ENCODE measurements around the gene RIMBP2. TPM values are rescaled to one million over a fixed set of nuclear protein-coding genes. Genes with fewer than 3 reads are reported as not detected.
A peak's percentile ranks its signal among the peaks of the same experiment; 100 is the strongest.

RIMBP2 gene
- total RNA-seq, 4 donors from 2014 or later: 0.83 to 1.8 (median 1.4) TPM

DNA sequence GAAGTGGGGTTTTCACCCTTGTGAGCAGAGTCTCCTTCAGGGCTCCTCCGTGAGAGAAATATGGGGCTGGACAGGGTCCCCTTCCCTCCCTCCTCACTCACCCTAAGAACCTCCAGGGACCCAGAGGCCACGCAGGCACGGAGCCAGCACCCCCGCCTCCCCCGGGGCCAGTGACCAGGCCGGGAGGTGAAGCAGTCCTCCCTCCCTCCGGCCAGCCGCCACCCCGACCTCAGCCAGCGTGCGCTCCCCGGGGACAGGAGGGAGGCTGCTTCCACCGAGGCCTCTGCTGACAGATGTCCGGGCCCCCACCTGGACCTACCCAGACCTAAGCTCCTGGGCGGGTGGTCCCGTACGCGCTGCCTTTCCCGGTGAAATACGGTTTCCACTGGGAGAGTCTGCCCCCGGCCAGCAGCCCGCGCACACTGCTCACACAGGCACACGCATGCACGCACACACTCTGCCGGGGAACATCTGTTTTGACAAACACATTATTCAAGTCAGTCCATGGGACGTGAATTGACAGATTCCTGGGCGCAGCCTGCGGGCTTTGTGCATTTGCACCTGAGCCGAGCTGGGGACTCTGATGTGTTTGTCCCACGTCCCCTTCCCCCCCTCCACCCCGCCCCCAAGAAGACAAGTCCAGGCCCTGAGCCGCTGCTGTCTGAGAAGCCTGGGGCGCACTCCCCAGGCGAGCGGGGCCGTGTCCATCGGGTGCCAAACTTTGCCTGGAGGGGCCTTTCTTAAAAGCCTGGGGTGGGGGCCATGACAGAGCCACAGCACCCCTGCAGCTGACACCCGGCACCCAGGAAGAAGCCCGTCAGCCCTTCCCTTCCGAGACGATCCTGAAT lies 725 bp downstream of the RIMBP2 start:
- no peak for TF ChIP-seq POLR2A (IDR thresholded peaks at IDR 0.05; ENCODE audit: low read depth)
- TF ChIP-seq EP300 (IDR thresholded peaks at IDR 0.05): no peak
- TF ChIP-seq POLR2AphosphoS5 (IDR thresholded peaks at IDR 0.05): no peak
- TF ChIP-seq CTCF (IDR thresholded peaks at IDR 0.05): no peak
- Histone ChIP-seq H3K9me3 (peaks cover 0 to 6% (median 0%) of the 10 kb centered on the region in 4 donors), H3K4me1 (peaks cover 0 to 39% (median 36%) of the 10 kb centered on the region in 4 donors), H3K27ac (replicated peaks in 1 of 4) (no peak overlapping the region), H3K4me3 (peak overlapping the region; percentile 41 to 49 (median 46)), H3K36me3 (no peaks in the 10 kb centered on the region), H3K27me3 (peaks cover 0 to 65% (median 10%) of the 10 kb centered on the region in 4 donors)
- intact Hi-C loops (cut with DNase I): no loop called here
- no peak for DNase-seq (ENCODE audit: extremely low spot score)
- WGBS: 2% methylated on average over 14 of the region's 42 CpGs

- peaks cover 0 to 64% (median 10%) of the 10 kb centered on the region in 4 donors for H3K27me3 ChIP-seq
- DNase-seq (ENCODE audit: extremely low spot score): no peak
- no peak overlapping the region for H3K27ac ChIP-seq (replicated peaks in 1 of 4)
- H3K9me3 ChIP-seq: peaks cover 0 to 6% (median 0%) of the 10 kb centered on the region in 4 donors
- WGBS: 3% methylated on average over 4 of the region's 20 CpGs
- TF ChIP-seq POLR2AphosphoS5 (IDR thresholded peaks at IDR 0.05): no peak
- no peak for TF ChIP-seq POLR2A (IDR thresholded peaks at IDR 0.05; ENCODE audit: low read depth)
- TF ChIP-seq CTCF (IDR thresholded peaks at IDR 0.05): no peak
- TF ChIP-seq EP300 (IDR thresholded peaks at IDR 0.05): no peak
- peaks cover 0 to 39% (median 36%) of the 10 kb centered on the region in 4 donors for H3K4me1 ChIP-seq
- H3K36me3 ChIP-seq: no peaks in the 10 kb centered on the region
- intact Hi-C loops (cut with DNase I): no loop called here
- peak overlapping the region; percentile 41 to 49 (median 46) for H3K4me3 ChIP-seq
Measured at GRCh38 chr12:130714591-130715149, 1.4 kb downstream of the RIMBP2 start.

- peaks cover 0 to 67% (median 10%) of the 10 kb centered on the region in 4 donors for H3K27me3 ChIP-seq
- peaks cover 0 to 6% (median 0%) of the 10 kb centered on the region in 4 donors for H3K9me3 ChIP-seq
- intact Hi-C loops (cut with DNase I): no loop called here
- peaks cover 0 to 39% (median 36%) of the 10 kb centered on the region in 4 donors for H3K4me1 ChIP-seq
- WGBS: 10% methylated on average over 7 of the region's 20 CpGs
- no peak for TF ChIP-seq POLR2AphosphoS5 (IDR thresholded peaks at IDR 0.05)
- DNase-seq (ENCODE audit: extremely low spot score): no peak
- no peaks in the 10 kb centered on the region for H3K36me3 ChIP-seq
- H3K27ac ChIP-seq (replicated peaks in 1 of 4): no peak overlapping the region
- H3K4me3 ChIP-seq: peak overlapping the region; percentile 41 to 49 (median 46)
Measured at GRCh38 chr12:130714091-130714590, 2.0 kb downstream of the RIMBP2 start.

GRCh38 chr12:130713581-130713991 lies 2.5 kb downstream of the RIMBP2 start:
- Histone ChIP-seq H3K4me3 (peak overlapping the region; percentile 41 to 49 (median 46)), H3K9me3 (peaks cover 0 to 6% (median 0%) of the 10 kb centered on the region in 4 donors), H3K4me1 (peaks cover 0 to 39% (median 36%) of the 10 kb centered on the region in 4 donors), H3K36me3 (no peaks in the 10 kb centered on the region), H3K27ac (replicated peaks in 1 of 4) (no peak overlapping the region), H3K27me3 (peaks cover 0 to 67% (median 10%) of the 10 kb centered on the region in 4 donors)
- no peak for TF ChIP-seq EP300 (IDR thresholded peaks at IDR 0.05)
- TF ChIP-seq POLR2A (IDR thresholded peaks at IDR 0.05; ENCODE audit: low read depth): no peak
- TF ChIP-seq CTCF (IDR thresholded peaks at IDR 0.05): no peak
- no peak for TF ChIP-seq POLR2AphosphoS5 (IDR thresholded peaks at IDR 0.05)
- WGBS: 16% methylated on average over 13 of the region's 18 CpGs
- intact Hi-C loops (cut with DNase I): no loop called here
- DNase-seq (ENCODE audit: extremely low spot score): no peak
